HEK293T (cell line): ENCODE data around the gene LAMA1.

ENCODE experiments used
- CTCF ChIA-PET: fragments of 350-600 bp; formaldehyde crosslinking; extraction: SDS; loops from one replicate; lab custom pipeline; 2021; ENCODE audit warnings: antibody characterized with exemption, inconsistent platforms; lab: Yijun Ruan, JAX
- POLR2A ChIA-PET: fragments of 350-600 bp; formaldehyde crosslinking; extraction: SDS; loops from one replicate; lab custom pipeline; 2020; ENCODE audit warnings: antibody characterized with exemption, inconsistent platforms; lab: Yijun Ruan, JAX
- DNase-seq: peaks from one replicate; pipeline ENCODE4 v3.0.0; 2012; ENCODE audit warnings: mixed read lengths; ENCODE audit errors: extremely low spot score
- ARNT ChIP-seq: fragments of 450-650 bp; IDR thresholded peaks from 2 replicates; pipeline ENCODE4 v1.6.1; 2017; ENCODE audit warnings: mild to moderate bottlenecking
- BHLHE40 ChIP-seq: fragments of 450-650 bp; IDR thresholded peaks from 2 replicates; pipeline ENCODE4 v1.6.1; 2016; ENCODE audit warnings: mild to moderate bottlenecking, moderate library complexity, borderline replicate concordance
- CTBP1 ChIP-seq: fragments of 450-650 bp; IDR thresholded peaks from 2 replicates; pipeline ENCODE4 v1.6.1; 2016; ENCODE audit warnings: borderline replicate concordance
- ELF4 ChIP-seq: fragments of 450-650 bp; IDR thresholded peaks from 2 replicates; pipeline ENCODE4 v1.6.1; 2017; ENCODE audit warnings: antibody characterized with exemption
- FOXA1 ChIP-seq: fragments of 450-650 bp; IDR thresholded peaks from 2 replicates; pipeline ENCODE4 v1.6.1; 2016; ENCODE audit warnings: mild to moderate bottlenecking
- FOXK2 ChIP-seq: fragments of 450-650 bp; IDR thresholded peaks from 2 replicates; pipeline ENCODE4 v1.6.1; 2016; ENCODE audit warnings: mild to moderate bottlenecking
- FOXM1 ChIP-seq: fragments of 450-650 bp; IDR thresholded peaks from 2 replicates; pipeline ENCODE4 v1.6.1; 2017; ENCODE audit warnings: mild to moderate bottlenecking, borderline replicate concordance
- HDGF ChIP-seq: fragments of 450-650 bp; IDR thresholded peaks from 2 replicates; pipeline ENCODE4 v1.6.1; 2017; ENCODE audit warnings: antibody characterized with exemption, borderline replicate concordance
- L3MBTL2 ChIP-seq: fragments of 450-650 bp; conservative IDR thresholded peaks from 2 replicates; pipeline ENCODE4 v1.6.1; 2016; ENCODE audit warnings: mild to moderate bottlenecking
- LEF1 ChIP-seq: fragments of 450-650 bp; IDR thresholded peaks from 2 replicates; pipeline ENCODE4 v1.6.1; 2017; ENCODE audit warnings: mild to moderate bottlenecking, borderline replicate concordance
- NFRKB ChIP-seq: fragments of 450-650 bp; IDR thresholded peaks from 2 replicates; pipeline ENCODE4 v1.6.1; 2016; ENCODE audit warnings: mild to moderate bottlenecking, moderate library complexity
- PKNOX1 ChIP-seq: fragments of 450-650 bp; IDR thresholded peaks from 2 replicates; pipeline ENCODE4 v1.6.1; 2016
- SP1 ChIP-seq: fragments of 450-650 bp; IDR thresholded peaks from 2 replicates; pipeline ENCODE4 v1.6.1; 2017
- SUZ12 ChIP-seq: fragments of 450-650 bp; IDR thresholded peaks from 2 replicates; pipeline ENCODE4 v1.6.1; 2016; ENCODE audit warnings: mild to moderate bottlenecking
- TARDBP ChIP-seq: fragments of 450-650 bp; IDR thresholded peaks from 2 replicates; pipeline ENCODE4 v1.6.1; 2016
- ZNF384 ChIP-seq: fragments of 450-650 bp; IDR thresholded peaks from 2 replicates; pipeline ENCODE4 v1.6.1; 2016

The LAMA1 gene

GRCh38 chr18:7111134-7111533 is 6.5 kb downstream of the LAMA1 start:
- DNase-seq, result no peak
- CTCF ChIA-PET, result interaction anchor here (0.5 kb wide), 1 partner anchor 377 kb away, joined by 3 read pairs; no protein-coding TSS in a partner anchor
- TF ChIP-seq CTBP1, result no peak
- no peak for TF ChIP-seq LEF1
- TF ChIP-seq FOXA1, result no peak
- TF ChIP-seq BHLHE40, result no peak
- TF ChIP-seq NFRKB, result no peak
- TF ChIP-seq L3MBTL2, result no peak
- TF ChIP-seq ELF4, result no peak
- TF ChIP-seq FOXM1, result no peak
- no peak for TF ChIP-seq PKNOX1
- TF ChIP-seq ZNF384, result no peak
- TF ChIP-seq TARDBP, result no peak
- TF ChIP-seq ARNT, result no peak
- TF ChIP-seq SUZ12, result no peak
- TF ChIP-seq SP1, result no peak
- no peak for TF ChIP-seq FOXK2

GRCh38 chr18:7105943-7106342 is 11.7 kb downstream of the LAMA1 start:
- POLR2A ChIA-PET, result no interaction called here
- CTCF ChIA-PET, result interaction anchor here (0.7 kb wide), 1 partner anchor 62 kb away, joined by 4 read pairs; no protein-coding TSS in a partner anchor
- TF ChIP-seq FOXM1, result no peak
- no peak for TF ChIP-seq FOXA1
- TF ChIP-seq SUZ12, result no peak
- TF ChIP-seq ARNT, result no peak
- TF ChIP-seq ELF4, result no peak
- TF ChIP-seq TARDBP, result no peak
- TF ChIP-seq CTBP1, result no peak
- no peak for TF ChIP-seq SP1
- no peak for TF ChIP-seq ZNF384
- no peak for TF ChIP-seq PKNOX1
- no peak for TF ChIP-seq HDGF
- no peak for TF ChIP-seq NFRKB
- no peak for TF ChIP-seq LEF1
- no peak for TF ChIP-seq L3MBTL2
- no peak for TF ChIP-seq BHLHE40
- no peak for DNase-seq

More at GRCh38 chr18:7111134-7111533, 6.5 kb downstream of the LAMA1 start:
- POLR2A ChIA-PET, result no interaction called here

- no peak for DNase-seq
- TF ChIP-seq FOXA1, result no peak
- no peak for TF ChIP-seq ARNT
- TF ChIP-seq TARDBP, result no peak
- no peak for TF ChIP-seq ELF4
- no peak for TF ChIP-seq HDGF
- TF ChIP-seq L3MBTL2, result no peak
- no peak for TF ChIP-seq FOXM1
- no peak for TF ChIP-seq LEF1
- no peak for TF ChIP-seq BHLHE40
- TF ChIP-seq SP1, result no peak
- no peak for TF ChIP-seq FOXK2
- no peak for TF ChIP-seq CTBP1
- no peak for TF ChIP-seq PKNOX1
- no peak for TF ChIP-seq SUZ12
- no peak for TF ChIP-seq NFRKB
- no peak for TF ChIP-seq ZNF384
- ChIA-PET CTCF (no interaction called here), POLR2A (no interaction called here)
Observed at GRCh38 chr18:7105268-7105667, 12.3 kb downstream of the LAMA1 start.

GRCh38 chr18:7104649-7105048 is 12.9 kb downstream of the LAMA1 start:
- ChIA-PET POLR2A (no interaction called here), CTCF (no interaction called here)
- TF ChIP-seq SUZ12, result no peak
- TF ChIP-seq NFRKB, result no peak
- no peak for TF ChIP-seq TARDBP
- TF ChIP-seq LEF1, result no peak
- DNase-seq, result no peak

- CTCF ChIA-PET, result no interaction called here
- POLR2A ChIA-PET, result no interaction called here
- no peak for TF ChIP-seq ELF4
- TF ChIP-seq FOXA1, result no peak
- TF ChIP-seq FOXM1, result no peak
- TF ChIP-seq LEF1, result no peak
- no peak for TF ChIP-seq PKNOX1
- no peak for TF ChIP-seq L3MBTL2
- no peak for TF ChIP-seq FOXK2
- TF ChIP-seq HDGF, result no peak
- DNase-seq, result no peak
Observed at GRCh38 chr18:7102131-7102530, 15.5 kb downstream of the LAMA1 start.

GRCh38 chr18:7096838-7097237 is 20.8 kb downstream of the LAMA1 start:
- TF ChIP-seq FOXA1 (no peak), BHLHE40 (no peak), TARDBP (no peak), SUZ12 (no peak), LEF1 (no peak), ARNT (no peak), ELF4 (no peak), PKNOX1 (no peak)
- DNase-seq, result no peak
- ChIA-PET POLR2A (interaction anchor here (0.7 kb wide), 1 partner anchor 22 kb away, joined by 3 read pairs; no protein-coding TSS in a partner anchor), CTCF (no interaction called here)
